HepG2 (cell line): Measurements from ENCODE around the gene PIAS1.
"Not testable (repeated sequence)": the region's sequence is repeated elsewhere in the genome, so short reads cannot be mapped to it uniquely, and the experiment has no call there.

Experiments used
- CREB1 ChIP-seq, 2 experiments: fragments of 450-650 bp in 1 of 2; IDR thresholded peaks; 2 replicates each; pipeline ENCODE4 v1.6.1; 2016 to 2017; ENCODE audit warnings: control low read depth in 1 of 2, mild to moderate bottlenecking in 1 of 2, missing compliant biosample characterization in 1 of 2, missing genetic modification characterization in 1 of 2
- MXD1 ChIP-seq: sonication (generic); formaldehyde crosslinking; IDR thresholded peaks from 2 replicates; pipeline ENCODE4 v1.4.0; 2020; ENCODE audit warnings: mild to moderate bottlenecking, missing genetic modification reagents
- POLR2A ChIP-seq, 2 experiments: IDR thresholded peaks; 2 replicates each; pipeline ENCODE4 v1.6.1; 2011; ENCODE audit warnings: low read depth in 2 of 2, low read length in 2 of 2, mild to moderate bottlenecking in 1 of 2, moderate library complexity in 1 of 2; ENCODE audit not compliant: insufficient read depth in 1 of 2
- SIN3A ChIP-seq: IDR thresholded peaks from 2 replicates; pipeline ENCODE4 v1.6.1; 2011; ENCODE audit warnings: low read depth, mild to moderate bottlenecking, control low read depth, low read length, borderline replicate concordance
- TBP ChIP-seq: sonication (generic); formaldehyde crosslinking; IDR thresholded peaks from 2 replicates; pipeline ENCODE4 v1.5.0; 2020; ENCODE audit warnings: missing genetic modification reagents
- TP53 ChIP-seq: sonication (generic); formaldehyde crosslinking; conservative IDR thresholded peaks from 2 replicates; pipeline ENCODE4 v1.4.0; 2020; ENCODE audit warnings: missing genetic modification reagents
- YY1 ChIP-seq: IDR thresholded peaks from 2 replicates; pipeline ENCODE4 v1.6.1; 2011; ENCODE audit warnings: low read length, low read depth, moderate library complexity, mild to moderate bottlenecking; ENCODE audit not compliant: insufficient read depth, insufficient replicate concordance
- ZFP36 ChIP-seq: fragments of 150-350 bp; IDR thresholded peaks from 2 replicates; pipeline ENCODE4 v1.6.1; 2018; ENCODE audit warnings: borderline replicate concordance, low read length, low read depth; ENCODE audit not compliant: partially characterized antibody
- ZFX ChIP-seq: sonication (generic); formaldehyde crosslinking; IDR thresholded peaks from 2 replicates; pipeline ENCODE4 v1.4.0; 2020; ENCODE audit warnings: mild to moderate bottlenecking, low read depth, missing genetic modification reagents, moderate library complexity
- ZNF350 ChIP-seq: sonication (generic); formaldehyde crosslinking; IDR thresholded peaks from 2 replicates; pipeline ENCODE4 v1.4.0; 2020; ENCODE audit warnings: mild to moderate bottlenecking, low read depth, missing genetic modification reagents, borderline replicate concordance
- ZNF605 ChIP-seq: sonication (generic); formaldehyde crosslinking; IDR thresholded peaks from 2 replicates; pipeline ENCODE4 v1.8.0; 2022; ENCODE audit warnings: mild to moderate bottlenecking, missing genetic modification reagents
- ZNF672 ChIP-seq: sonication (generic); formaldehyde crosslinking; IDR thresholded peaks from 2 replicates; pipeline ENCODE4 v1.8.1; 2022; ENCODE audit warnings: missing genetic modification reagents
- ZNF772 ChIP-seq: sonication (generic); formaldehyde crosslinking; IDR thresholded peaks from 2 replicates; pipeline ENCODE4 v1.5.0; 2020; ENCODE audit warnings: mild to moderate bottlenecking, missing genetic modification reagents
- ZNF841 ChIP-seq: sonication (generic); formaldehyde crosslinking; IDR thresholded peaks from 2 replicates; pipeline ENCODE4 v1.8.1; 2023; ENCODE audit warnings: missing genetic modification reagents, borderline replicate concordance

DNA sequence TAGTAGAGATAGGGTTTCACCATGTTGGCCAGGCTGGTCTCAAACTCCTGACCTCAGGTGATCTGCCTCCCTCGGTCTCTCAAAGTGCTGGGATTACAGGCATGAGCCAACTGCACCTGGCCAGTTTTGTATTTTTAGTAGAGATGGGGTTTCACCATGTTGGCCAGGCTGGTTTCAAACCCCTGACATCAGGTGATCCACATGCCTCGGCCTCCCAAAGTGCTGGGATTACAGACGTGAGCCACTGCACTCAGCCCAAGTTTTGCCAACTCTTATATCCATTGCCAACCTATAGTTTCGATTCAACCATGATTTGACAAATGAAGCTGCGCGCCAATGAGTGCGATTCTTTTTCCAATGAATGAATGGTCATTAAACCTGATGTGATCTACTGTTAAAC lies 148.9 kb downstream of the PIAS1 start:
- not testable (repeated sequence) for TF ChIP-seq ZNF841 (CRISPR knock-in tag); MXD1 (CRISPR knock-in tag); ZNF605 (CRISPR knock-in tag); ZNF672; ZNF350; YY1; CREB1 (IDR thresholded peaks at IDR 0.05); CREB1 (CRISPR knock-in tag; IDR thresholded peaks at IDR 0.05); ZFX; ZNF772; TP53 (CRISPR knock-in tag); TBP (CRISPR knock-in tag); POLR2A (IDR thresholded peaks at IDR 0.05; ENCODE audit: insufficient read depth in 1 of 2, low read depth in 2 of 2, low read length in 2 of 2); ZFP36; SIN3A
